GM21526 (cell line): ENCODE data around the gene EME1.
"Not testable (repeated sequence)": the region's sequence is repeated elsewhere in the genome, so short reads cannot be mapped to it uniquely, and the experiment has no call there.

Experiments used
- ATAC-seq: cut with Tn5 transposase; IDR thresholded peaks from one replicate; pipeline ENCODE4 v1.9.1; 2021; ENCODE audit warnings: moderate library complexity; ENCODE audit not compliant: unreplicated experiment, low FRiP score

The EME1 gene

DNA sequence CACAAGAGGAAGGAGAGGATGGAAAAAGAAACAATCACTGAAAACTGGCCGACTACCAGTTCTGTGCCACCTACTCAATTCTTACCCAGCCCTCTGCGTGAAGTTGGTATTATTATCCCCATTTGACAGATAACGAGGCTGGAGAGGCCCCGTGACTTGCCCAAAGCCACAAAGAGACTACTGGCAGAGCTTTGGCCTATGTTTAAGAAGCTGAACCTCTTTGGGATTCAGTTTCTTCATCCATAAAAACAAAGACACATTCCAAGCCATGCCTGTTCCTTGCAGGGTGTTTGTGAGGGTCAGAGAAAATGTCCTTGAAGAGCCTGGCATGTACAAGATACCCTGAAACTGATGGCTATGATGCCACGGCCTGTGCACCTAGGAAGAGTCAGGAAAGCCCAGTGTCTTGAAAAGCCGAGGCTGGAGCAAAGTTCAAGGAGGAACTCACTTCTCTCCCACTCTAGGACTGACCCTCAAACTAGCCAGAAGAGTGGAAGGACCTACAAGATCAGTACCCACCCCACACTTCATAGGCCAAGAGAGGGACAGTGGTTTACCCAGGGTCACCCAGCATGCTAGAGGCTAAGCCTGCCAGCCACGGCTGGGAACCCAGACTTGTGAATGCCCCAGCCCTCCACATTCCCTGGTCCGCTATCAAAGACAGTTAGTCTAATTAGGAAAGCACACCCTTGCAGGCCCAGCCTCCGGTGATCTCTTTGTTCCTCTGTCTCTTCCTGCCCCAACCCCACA is 51.4 kb downstream of the EME1 start:
- no peak for ATAC-seq

DNA sequence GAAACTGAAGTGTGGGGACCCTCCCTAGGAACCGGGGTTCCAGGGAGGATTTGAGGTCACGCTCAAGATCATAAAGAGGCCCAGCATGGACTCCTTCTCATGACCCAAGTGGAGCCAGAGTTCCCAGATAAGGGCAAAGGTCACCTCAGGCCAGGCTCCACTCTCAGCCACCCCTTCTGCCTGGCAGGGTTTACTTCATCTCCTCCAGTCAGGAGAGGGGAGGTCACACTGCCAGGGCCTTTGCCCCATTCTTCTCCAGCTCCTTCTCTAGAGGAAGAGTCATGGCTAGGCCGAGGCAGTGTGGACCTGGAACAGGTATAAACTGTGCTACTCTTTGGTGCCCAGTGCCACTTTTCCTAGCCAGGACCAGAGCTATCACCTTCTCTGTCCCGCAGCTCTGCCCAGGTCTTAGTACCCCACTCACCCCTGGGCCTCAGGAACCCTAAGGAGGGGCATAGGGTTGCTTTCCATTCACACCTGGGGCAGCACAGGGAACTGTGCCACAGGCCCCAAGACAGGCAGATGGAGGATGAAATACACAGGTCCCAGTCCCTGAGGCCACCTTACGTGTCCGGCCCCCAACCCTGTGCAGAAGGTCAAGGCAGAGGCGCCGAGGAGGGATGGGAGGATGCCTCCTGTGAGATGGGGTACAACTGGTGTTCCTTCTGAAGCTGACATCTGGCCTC is 52.1 kb downstream of the EME1 start:
- peak; percentile 7 for ATAC-seq

DNA sequence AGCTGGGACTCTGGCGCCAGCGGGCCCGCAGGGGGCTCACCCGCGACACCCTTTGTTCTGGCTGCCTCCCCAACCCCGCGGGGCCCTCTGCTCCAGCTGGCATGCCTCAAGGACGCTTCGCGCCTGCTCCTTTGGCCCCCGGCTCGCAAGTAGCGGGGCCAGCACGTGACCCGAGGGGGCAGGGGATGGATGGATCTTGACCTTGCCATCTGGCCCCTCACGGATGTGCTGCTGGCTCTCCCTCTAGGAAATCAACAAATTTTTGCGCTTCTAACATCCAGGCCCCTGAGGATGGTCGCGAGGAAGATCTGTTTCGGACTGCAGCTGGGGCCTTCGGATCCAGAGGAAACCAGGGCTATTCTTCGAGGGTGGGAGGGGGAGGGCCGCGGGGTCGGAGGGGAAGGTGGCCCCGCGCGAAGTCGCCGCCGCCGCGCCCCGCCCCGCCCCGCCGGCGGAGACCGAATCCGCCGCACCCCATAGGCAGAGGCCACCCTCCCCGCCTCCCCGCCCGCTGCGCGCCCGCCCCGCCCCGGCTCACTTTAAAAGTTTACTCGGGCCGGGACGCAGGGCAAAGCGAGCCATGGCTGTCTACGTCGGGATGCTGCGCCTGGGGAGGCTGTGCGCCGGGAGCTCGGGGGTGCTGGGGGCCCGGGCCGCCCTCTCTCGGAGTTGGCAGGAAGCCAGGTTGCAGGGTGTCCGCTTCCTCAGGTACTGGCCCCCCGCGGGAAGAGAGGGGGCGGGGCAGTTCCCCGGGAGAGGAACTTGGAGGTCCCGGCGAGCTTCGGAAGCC is 52.8 kb downstream of the EME1 start, which contains the start of gene ACSF2:
TSS of gene ACSF2 (plus strand) at position 537 of the 790 bp plus-strand sequence. CDS start at position 581, 44 bp downstream.
- ATAC-seq = peak; percentile 47

- no peak for ATAC-seq
Observed at GRCh38 chr17:50426472-50426782, 53.4 kb downstream of the EME1 start.

- no peak for ATAC-seq
Observed at GRCh38 chr17:50426814-50427787, 54.1 kb downstream of the EME1 start.

DNA sequence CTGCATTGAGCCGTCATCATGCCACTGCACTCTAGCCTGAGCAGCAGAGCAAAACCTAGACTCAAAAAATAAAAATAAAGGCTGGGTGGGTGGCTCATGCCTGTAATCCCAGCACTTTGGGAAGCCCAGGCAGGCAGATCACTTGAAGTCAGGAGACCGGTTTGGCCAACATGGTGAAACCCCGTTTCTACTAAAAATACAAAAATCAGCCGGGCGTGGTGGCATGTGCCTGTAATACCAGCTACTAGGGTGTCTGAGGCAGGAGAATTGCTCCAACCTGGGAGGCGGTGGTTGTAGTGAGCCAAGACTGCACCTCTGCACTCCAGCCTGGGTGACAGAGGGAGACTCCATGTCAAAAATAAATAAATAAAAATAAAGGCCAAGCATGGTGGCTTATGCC is 55.1 kb downstream of the EME1 start:
- not testable (repeated sequence) for ATAC-seq

- ATAC-seq = no peak
Observed at GRCh38 chr17:50428831-50429424, 55.9 kb downstream of the EME1 start.

GRCh38 chr17:50429793-50430192 is 56.8 kb downstream of the EME1 start:
- no peak for ATAC-seq
